IMR-90 (cell line): ENCODE measurements around the gene KCNMA1. TPM values are rescaled to one million over a fixed set of nuclear protein-coding genes. Genes with fewer than 3 reads are reported as not detected.

Experiments used
- ATAC-seq: fragments of 200-7000 bp; cut with Tn5 transposase; 2 replicates; pipeline ENCODE4 v1.9.1; 2020; ENCODE audit warnings: low read depth, mild to moderate bottlenecking, moderate library complexity
- BruUV-seq: library from RNA; stranded (reverse); fragments of 400-500 nt; replicated peaks from 2 replicates; lab custom pipeline; 2021; lab: Mats Ljungman, UMichigan
- CTCF ChIA-PET: fragments of 300-600 bp; formaldehyde crosslinking; extraction: SDS; loops from one replicate; lab custom pipeline; 2021; ENCODE audit warnings: antibody characterized with exemption; lab: Yijun Ruan, JAX
- POLR2A ChIA-PET: fragments of 300-600 bp; sonication (Branson Sonifier 250); formaldehyde crosslinking; loops from one replicate; lab custom pipeline; 2022; ENCODE audit warnings: antibody characterized with exemption; ENCODE audit not compliant: unreplicated experiment; lab: Charles Lee
- DNase-seq: peaks from one replicate; pipeline ENCODE4 v3.0.0; 2013
- H2AFZ ChIP-seq: replicated peaks from 2 replicates; pipeline ENCODE3; 2013; ENCODE audit warnings: low read length, mild to moderate bottlenecking; ENCODE audit not compliant: poor library complexity
- H2AK5ac ChIP-seq: 2 replicates; pipeline ENCODE4 v1.6.1; 2013; ENCODE audit warnings: low read depth, low read length, inconsistent platforms
- H2AK9ac ChIP-seq: replicated peaks from 2 replicates; pipeline ENCODE3; 2013; ENCODE audit warnings: mild to moderate bottlenecking, low read depth, low read length, moderate library complexity; ENCODE audit not compliant: poor library complexity
- H2BK120ac ChIP-seq: 2 replicates; pipeline ENCODE4 v1.6.1; 2013; ENCODE audit warnings: low read depth, low read length, inconsistent platforms
- H2BK15ac ChIP-seq: 3 replicates; pipeline ENCODE4 v1.6.1; 2013; ENCODE audit warnings: low read depth, low read length, inconsistent platforms
- H2BK20ac ChIP-seq: 2 replicates; pipeline ENCODE4 v1.6.1; 2013; ENCODE audit warnings: low read depth, mild to moderate bottlenecking, inconsistent platforms, low read length, moderate library complexity
- H2BK5ac ChIP-seq: 2 replicates; pipeline ENCODE4 v1.6.1; 2013; ENCODE audit warnings: mild to moderate bottlenecking, low read depth, low read length, inconsistent platforms; ENCODE audit not compliant: poor library complexity, severe bottlenecking
- H3K14ac ChIP-seq: replicated peaks from 2 replicates; pipeline ENCODE4 v1.6.1; 2013; ENCODE audit warnings: low read depth, low read length, inconsistent platforms
- H3K18ac ChIP-seq: 2 replicates; pipeline ENCODE4 v1.6.1; 2013; ENCODE audit warnings: low read depth, low read length, control low read depth
- H3K23ac ChIP-seq: 2 replicates; pipeline ENCODE4 v1.6.1; 2013; ENCODE audit warnings: low read depth, low read length, inconsistent platforms
- H3K27ac ChIP-seq: 2 replicates; pipeline ENCODE4 v1.5.1; 2013; ENCODE audit warnings: mild to moderate bottlenecking, control low read depth, low read length; ENCODE audit not compliant: insufficient read depth
- H3K27me3 ChIP-seq: 2 replicates; pipeline ENCODE4 v1.6.1; 2013; ENCODE audit warnings: low read length; ENCODE audit not compliant: control insufficient read depth, insufficient read depth
- H3K36me3 ChIP-seq: 2 replicates; pipeline ENCODE4 v1.6.1; 2013; ENCODE audit warnings: low read length, mixed read lengths; ENCODE audit not compliant: control insufficient read depth, insufficient read depth
- H3K4ac ChIP-seq: 2 replicates; pipeline ENCODE4 v1.6.1; 2013; ENCODE audit warnings: low read depth, low read length, inconsistent platforms
- H3K4me1 ChIP-seq: 2 replicates; pipeline ENCODE4 v1.6.1; 2013; ENCODE audit warnings: low read length, mixed read lengths; ENCODE audit not compliant: control insufficient read depth, insufficient read depth
- H3K4me2 ChIP-seq: 2 replicates; pipeline ENCODE4 v1.6.1; 2013; ENCODE audit warnings: low read depth, mild to moderate bottlenecking, control low read depth, low read length, moderate library complexity
- H3K4me3 ChIP-seq: 2 replicates; pipeline ENCODE4 v1.5.1; 2013; ENCODE audit warnings: low read depth, mild to moderate bottlenecking, control low read depth, low read length, moderate library complexity; ENCODE audit not compliant: insufficient read depth
- H3K56ac ChIP-seq: 2 replicates; pipeline ENCODE4 v1.6.1; 2013; ENCODE audit warnings: low read length, inconsistent platforms; ENCODE audit not compliant: insufficient read depth; ENCODE audit errors: extremely low read depth
- H3K79me1 ChIP-seq, 2 experiments: 2 replicates each; pipeline ENCODE4 v1.6.1; 2013; ENCODE audit warnings: low read length in 2 of 2, inconsistent platforms in 1 of 2, low read depth in 1 of 2
- H3K9ac ChIP-seq: 2 replicates; pipeline ENCODE4 v1.6.1; 2013; ENCODE audit warnings: low read depth, low read length, control low read depth
- H3K9me1 ChIP-seq: 2 replicates; pipeline ENCODE4 v1.6.1; 2013; ENCODE audit warnings: low read length, inconsistent platforms; ENCODE audit not compliant: insufficient read depth
- H3K9me3 ChIP-seq: 2 replicates; pipeline ENCODE4 v1.6.1; 2013; ENCODE audit warnings: low read length; ENCODE audit not compliant: control insufficient read depth, insufficient read depth
- H4K20me1 ChIP-seq: 2 replicates; pipeline ENCODE4 v1.6.1; 2013; ENCODE audit warnings: low read length, inconsistent platforms; ENCODE audit not compliant: insufficient read depth
- H4K5ac ChIP-seq: 2 replicates; pipeline ENCODE4 v1.6.1; 2013; ENCODE audit warnings: mild to moderate bottlenecking, low read depth, low read length, control low read depth
- H4K8ac ChIP-seq, 2 experiments: 2 replicates each; pipeline ENCODE4 v1.6.1; 2013; ENCODE audit warnings: low read depth in 2 of 2, low read length in 2 of 2, control low read depth in 1 of 2, inconsistent platforms in 1 of 2
- H4K91ac ChIP-seq: 2 replicates; pipeline ENCODE4 v1.6.1; 2013; ENCODE audit warnings: low read depth, low read length, inconsistent platforms; ENCODE audit not compliant: insufficient read depth
- BHLHE40 ChIP-seq: fragments of 150-350 bp; IDR thresholded peaks from 2 replicates; pipeline ENCODE4 v1.6.1; 2016; ENCODE audit warnings: mild to moderate bottlenecking, low read depth, low read length
- CEBPB ChIP-seq: IDR thresholded peaks from 2 replicates; pipeline ENCODE4 v1.6.1; 2012; ENCODE audit warnings: low read depth, low read length, improper control_type of control experiment
- CHD1 ChIP-seq: IDR thresholded peaks from 2 replicates; pipeline ENCODE4 v1.6.1; 2012; ENCODE audit warnings: low read depth, low read length, improper control_type of control experiment
- FOS ChIP-seq: fragments of 150-350 bp; IDR thresholded peaks from 2 replicates; pipeline ENCODE4 v1.6.1; 2016; ENCODE audit warnings: low read depth, low read length
- MAFK ChIP-seq: IDR thresholded peaks from 2 replicates; pipeline ENCODE4 v1.6.1; 2012; ENCODE audit warnings: low read depth, low read length, improper control_type of control experiment
- MAZ ChIP-seq: IDR thresholded peaks from 2 replicates; pipeline ENCODE4 v1.6.1; 2012; ENCODE audit warnings: low read depth, mild to moderate bottlenecking, low read length, improper control_type of control experiment, moderate library complexity, borderline replicate concordance
- MXI1 ChIP-seq: IDR thresholded peaks from 2 replicates; pipeline ENCODE4 v1.6.1; 2012; ENCODE audit warnings: low read depth, mild to moderate bottlenecking, low read length, moderate library complexity, borderline replicate concordance
- NFE2L2 ChIP-seq: fragments of 150-350 bp; IDR thresholded peaks from 2 replicates; pipeline ENCODE4 v1.6.1; 2016; ENCODE audit warnings: low read depth, mild to moderate bottlenecking, low read length
- POLR2A ChIP-seq: IDR thresholded peaks from 2 replicates; pipeline ENCODE4 v1.6.1; 2012; ENCODE audit warnings: mild to moderate bottlenecking, low read depth, low read length
- RAD21 ChIP-seq: IDR thresholded peaks from 2 replicates; pipeline ENCODE4 v1.6.1; 2012; ENCODE audit warnings: low read length, improper control_type of control experiment
- RFX5 ChIP-seq: IDR thresholded peaks from 2 replicates; pipeline ENCODE4 v1.8.0; 2012; ENCODE audit warnings: low read depth, mild to moderate bottlenecking, low read length, moderate library complexity
- WGBS, 2 experiments: methylation state at CpG; one replicate each; pipeline versions ENCODE4 v1.1.5 to v1.1.7; 2013; ENCODE audit warnings: missing lambda C conversion rate in 2 of 2; ENCODE audit not compliant: insufficient read length in 1 of 2; ENCODE audit errors: extremely low coverage in 2 of 2; 5-methylcytosine and 5-hydroxymethylcytosine counted together
- dilution Hi-C: fragments of 300-500 bp; cut with HindIII; formaldehyde crosslinking; loops from one replicate; pipeline ENCODE4 v1.14.3; 2018; ENCODE audit warnings: low sequenced_read_pairs; ENCODE audit not compliant: unreplicated experiment
- in situ Hi-C: fragments of 300-500 bp; cut with MboI; formaldehyde crosslinking; loops from 3 replicates; pipeline ENCODE4 v1.14.3; 2019; ENCODE audit warnings: low sequenced_read_pairs, inconsistent platforms, mixed read lengths
- intact Hi-C: fragments of 100-400 bp; cut with micrococcal nuclease; formaldehyde crosslinking; loops from 2 replicates; pipeline ENCODE4 v1.10.0; 2022
- polyA plus RNA-seq, 3 experiments: library from polyadenylated mRNA; depleted of rRNA; stranded (reverse); fragments of >200 nt; gene quantifications; 2 replicates each; pipeline ENCODE4 v1.2.3, GENCODE V29; 2012; ENCODE audit warnings: low replicate concordance in 1 of 3
- total RNA-seq: library from RNA; depleted of rRNA; stranded (reverse); fragments of >200 nt; gene quantifications from 2 replicates; pipeline ENCODE4 v1.2.3, GENCODE V29; 2012
- TF ChIP-seq, protein P1 (sequence below): fragments of 150-350 bp; IDR thresholded peaks from 2 replicates; pipeline ENCODE4 v1.6.1; 2017; ENCODE audit warnings: mild to moderate bottlenecking, antibody characterized with exemption, low read length, low read depth
- TF ChIP-seq, protein P2 (sequence below): conservative IDR thresholded peaks from 2 replicates; pipeline ENCODE4 v1.5.1; 2012; ENCODE audit warnings: mild to moderate bottlenecking, low read depth, low read length, improper control_type of control experiment

Gene KCNMA1
- total and polyA plus RNA-seq, 2 of the 4 experiments (the other 2 are of a cell fraction), result 25.6 to 29.6 TPM

DNA sequence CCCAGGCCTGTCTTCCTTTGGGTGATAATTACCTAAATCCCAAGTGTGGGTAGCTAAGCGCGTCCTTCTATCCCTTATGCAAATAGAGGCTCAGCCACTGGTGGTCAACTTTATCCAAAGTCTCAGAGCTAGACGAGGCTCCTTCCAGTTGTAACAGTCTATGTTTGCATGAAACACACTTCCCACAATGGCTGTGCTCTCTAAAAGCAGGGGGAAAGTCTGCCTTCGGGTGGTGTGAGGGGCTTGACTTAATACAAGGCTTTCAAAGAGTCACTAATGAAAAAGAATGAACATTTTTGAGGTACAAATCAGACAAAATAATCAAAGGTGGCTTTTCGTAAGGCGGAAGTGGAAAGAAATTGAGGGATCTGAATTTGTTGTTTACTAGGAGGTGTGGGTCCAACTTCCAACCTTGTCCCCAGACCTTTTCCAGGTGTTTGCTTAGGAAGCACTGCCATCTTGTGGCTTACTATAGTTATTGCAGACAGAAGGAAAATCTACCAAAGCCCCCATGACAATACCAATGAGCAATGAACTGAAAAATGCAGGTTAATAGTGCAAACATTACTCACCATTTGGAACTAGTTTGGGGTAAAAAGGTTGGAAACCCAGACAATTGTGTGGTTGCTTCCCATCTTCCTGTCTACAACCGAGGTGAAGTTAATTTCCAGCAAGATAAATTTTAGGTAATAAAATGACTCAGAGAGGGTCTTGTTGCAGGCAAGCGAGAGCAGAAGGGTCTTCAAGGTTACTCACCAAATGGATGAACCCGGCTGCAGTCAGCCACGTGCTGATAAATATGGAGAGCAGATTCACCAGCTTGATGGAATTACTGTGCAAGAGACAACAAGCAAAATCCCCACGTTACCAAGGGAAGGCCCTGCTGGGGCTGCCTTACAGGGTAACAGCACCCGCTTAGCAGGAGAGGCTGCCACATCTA lies 525.7 kb downstream of the KCNMA1 start (continued):
- no peak for TF ChIP-seq MAFK
- TF ChIP-seq POLR2A, result peak; percentile 38; the same call in 1 of the 2 replicates
- no peak for TF ChIP-seq MAZ
- no peak for TF ChIP-seq CHD1

DNA sequence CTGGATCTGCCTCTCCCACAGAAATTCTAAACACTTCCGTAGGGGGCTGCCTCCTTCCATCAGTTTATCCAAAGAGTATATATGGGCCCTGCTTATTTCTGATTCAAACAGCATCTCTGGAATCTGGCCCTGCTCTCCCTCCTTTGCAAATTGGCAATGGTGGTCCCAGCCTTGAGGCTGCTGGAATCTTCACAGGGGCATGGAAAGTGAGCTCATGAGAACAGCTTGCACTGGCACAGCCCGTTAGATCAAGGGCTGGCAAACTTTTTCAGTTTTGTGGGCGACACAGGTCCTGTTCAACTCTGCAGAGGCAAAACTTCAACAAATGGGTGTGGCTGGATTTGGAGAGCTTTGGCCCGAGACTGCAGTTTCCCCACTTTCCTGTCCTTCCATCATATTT lies 526.9 kb downstream of the KCNMA1 start:
- 60% methylated on average over 1 of the region's 4 CpGs; no CpG with 5 or more reads in 1 of the 2 experiments for WGBS, 2 experiments
- dilution Hi-C loops, result no loop called here
- Histone ChIP-seq H3K4me2 (no peak overlapping the region), H2BK20ac (peak overlapping the region; percentile 46; the same call in 1 of the 2 replicates), H4K20me1 (no peaks in the 10 kb centered on the region), H3K4me1 (peaks cover 7% of the 10 kb centered on the region), H3K79me1 (no peaks in the 10 kb centered on the region), H3K56ac (no peak overlapping the region), H4K5ac (peak overlapping the region; percentile 50; the same call in 1 of the 2 replicates), H3K18ac (no peak overlapping the region; the same call in 1 of the 2 replicates), H4K91ac (no peak overlapping the region), H3K9me1 (no peaks in the 10 kb centered on the region), H3K4me3 (no peak overlapping the region), H3K9ac (no peak overlapping the region), H3K4ac (no peak overlapping the region; the same call in 1 of the 2 replicates), H3K27me3 (no peaks in the 10 kb centered on the region), H3K9me3 (no peaks in the 10 kb centered on the region), H2BK15ac (no peak overlapping the region), H3K14ac (no peak overlapping the region), H2AK5ac (no peak overlapping the region), H2BK5ac (no peak overlapping the region), H4K8ac (no peak overlapping the region; a peak in 1 of 4 replicates), H2AFZ (peak overlapping the region; percentile 27), H3K36me3 (no peaks in the 10 kb centered on the region), H3K27ac (no peak overlapping the region), H2AK9ac (peak overlapping the region; percentile 31), H2BK120ac (0 out of 2 replicates have a peak overlapping the region, but pooled peaks have one; percentile 43), H3K23ac (no peak overlapping the region)
- POLR2A ChIA-PET, result no interaction called here
- BruUV-seq, result no TSS peak
- CTCF ChIA-PET, result no interaction called here
- no peak for DNase-seq
- intact Hi-C loops, result loop anchor here (5.0 to 10.0 kb wide), 3 partner anchors 676 to 1708 kb away; partner anchors contain the start of gene ZNF503
- in situ Hi-C loops, result loop anchor here (5.0 to 10.0 kb wide), 2 partner anchors 556 to 1713 kb away; no protein-coding TSS in a partner anchor
- no peak for ATAC-seq
- no peak for TF ChIP-seq CEBPB
- no peak for TF ChIP-seq CHD1
- no peak for TF ChIP-seq MXI1
- TF ChIP-seq FOS, result no peak
- no peak for TF ChIP-seq RFX5
- no peak for TF ChIP-seq RAD21
- TF ChIP-seq, protein P1, sequence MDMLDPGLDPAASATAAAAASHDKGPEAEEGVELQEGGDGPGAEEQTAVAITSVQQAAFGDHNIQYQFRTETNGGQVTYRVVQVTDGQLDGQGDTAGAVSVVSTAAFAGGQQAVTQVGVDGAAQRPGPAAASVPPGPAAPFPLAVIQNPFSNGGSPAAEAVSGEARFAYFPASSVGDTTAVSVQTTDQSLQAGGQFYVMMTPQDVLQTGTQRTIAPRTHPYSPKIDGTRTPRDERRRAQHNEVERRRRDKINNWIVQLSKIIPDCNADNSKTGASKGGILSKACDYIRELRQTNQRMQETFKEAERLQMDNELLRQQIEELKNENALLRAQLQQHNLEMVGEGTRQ, result no peak
- no peak for TF ChIP-seq NFE2L2
- no peak for TF ChIP-seq MAFK
- TF ChIP-seq, protein P2, sequence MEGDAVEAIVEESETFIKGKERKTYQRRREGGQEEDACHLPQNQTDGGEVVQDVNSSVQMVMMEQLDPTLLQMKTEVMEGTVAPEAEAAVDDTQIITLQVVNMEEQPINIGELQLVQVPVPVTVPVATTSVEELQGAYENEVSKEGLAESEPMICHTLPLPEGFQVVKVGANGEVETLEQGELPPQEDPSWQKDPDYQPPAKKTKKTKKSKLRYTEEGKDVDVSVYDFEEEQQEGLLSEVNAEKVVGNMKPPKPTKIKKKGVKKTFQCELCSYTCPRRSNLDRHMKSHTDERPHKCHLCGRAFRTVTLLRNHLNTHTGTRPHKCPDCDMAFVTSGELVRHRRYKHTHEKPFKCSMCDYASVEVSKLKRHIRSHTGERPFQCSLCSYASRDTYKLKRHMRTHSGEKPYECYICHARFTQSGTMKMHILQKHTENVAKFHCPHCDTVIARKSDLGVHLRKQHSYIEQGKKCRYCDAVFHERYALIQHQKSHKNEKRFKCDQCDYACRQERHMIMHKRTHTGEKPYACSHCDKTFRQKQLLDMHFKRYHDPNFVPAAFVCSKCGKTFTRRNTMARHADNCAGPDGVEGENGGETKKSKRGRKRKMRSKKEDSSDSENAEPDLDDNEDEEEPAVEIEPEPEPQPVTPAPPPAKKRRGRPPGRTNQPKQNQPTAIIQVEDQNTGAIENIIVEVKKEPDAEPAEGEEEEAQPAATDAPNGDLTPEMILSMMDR, result no peak
- no peak for TF ChIP-seq MAZ
- no peak for TF ChIP-seq BHLHE40
- TF ChIP-seq POLR2A, result no peak
